H1 (cell line): ENCODE measurements around the gene HCK. TPM values are rescaled to one million over a fixed set of nuclear protein-coding genes. Genes with fewer than 3 reads are reported as not detected.

Experiments
- GTF2F1 ChIP-seq: IDR thresholded peaks from 2 replicates; pipeline ENCODE4 v1.6.1; 2012; ENCODE audit warnings: low read depth, low read length, improper control_type of control experiment, borderline replicate concordance
- polyA plus RNA-seq, 7 experiments: library from polyadenylated mRNA; depleted of rRNA in 3 of 7; stranded (reverse) in 5 of 7; unstranded in 2 of 7; fragments of >200 nt in 5 of 7; fragments of 200-250 nt in 2 of 7; gene quantifications; 1 replicate in 5 of 7; 2 replicates in 1 of 7; 4 replicates in 1 of 7; pipeline versions ENCODE4 v1.2.1 to v1.2.3, GENCODE V29; 2011 to 2013; ENCODE audit warnings: missing spikeins in 2 of 7, mixed read lengths in 2 of 7
- total RNA-seq: library from RNA; stranded (reverse); fragmentation: NEBNext Ultra II Directional; extraction: Animal tissue kit (Norgen Biotek cat#: 25700); gene quantifications from 2 replicates; pipeline ENCODE4 v1.2.1, GENCODE V29; 2021

The HCK gene
- total and polyA plus RNA-seq, 2 of the 8 experiments (the other 6 are each of a cell fraction or from before 2014, with no cell fraction given), result 0.37 to 4.3 TPM

DNA sequence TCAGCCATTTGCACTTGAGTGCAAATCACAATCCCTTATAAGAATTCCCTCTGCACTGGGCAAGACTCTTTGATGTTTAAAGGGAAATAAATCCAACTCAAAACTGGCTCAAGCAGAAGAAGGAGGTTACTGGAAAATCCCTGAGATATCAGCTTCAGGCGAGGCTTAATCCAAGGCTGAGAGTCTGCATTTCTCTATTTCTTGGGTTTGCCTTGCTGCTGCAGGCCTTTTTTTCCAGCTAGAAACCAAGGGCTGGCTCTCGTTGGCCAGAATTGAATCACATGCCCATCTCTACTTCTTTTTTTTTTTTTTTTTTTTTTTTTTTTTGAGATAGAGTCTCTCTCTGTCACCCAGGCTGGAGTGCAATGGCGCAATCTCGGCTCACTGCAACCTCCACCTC, 11.7 kb downstream of the HCK start (continued):
- no peak for TF ChIP-seq GTF2F1
